ENCODE data around the gene NRAP.

Gene NRAP

DNA sequence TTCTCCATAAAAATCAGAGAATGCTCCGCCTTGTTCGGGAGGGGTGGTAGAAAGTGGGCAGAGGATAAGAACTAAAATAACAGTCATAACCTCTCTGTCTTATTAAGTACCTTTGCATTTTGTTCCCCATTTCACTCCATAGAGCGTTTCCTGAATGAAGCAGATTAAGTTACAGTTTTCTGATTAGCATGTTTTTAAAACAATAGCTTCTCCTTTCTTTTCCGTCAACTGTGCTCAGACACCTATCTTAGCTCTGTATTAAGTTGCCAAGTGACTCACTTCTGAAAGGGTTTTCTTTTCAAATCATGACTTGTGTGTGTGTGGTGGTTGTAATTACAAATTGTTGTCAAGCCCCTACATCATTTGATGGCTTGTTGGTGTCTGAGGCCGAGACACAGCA, 109.6 kb downstream of the NRAP start:
- TF ChIP-seq ZFX (IDR thresholded peaks at IDR 0.05; ENCODE audit: borderline replicate concordance): no peak
- TF ChIP-seq, protein P1, sequence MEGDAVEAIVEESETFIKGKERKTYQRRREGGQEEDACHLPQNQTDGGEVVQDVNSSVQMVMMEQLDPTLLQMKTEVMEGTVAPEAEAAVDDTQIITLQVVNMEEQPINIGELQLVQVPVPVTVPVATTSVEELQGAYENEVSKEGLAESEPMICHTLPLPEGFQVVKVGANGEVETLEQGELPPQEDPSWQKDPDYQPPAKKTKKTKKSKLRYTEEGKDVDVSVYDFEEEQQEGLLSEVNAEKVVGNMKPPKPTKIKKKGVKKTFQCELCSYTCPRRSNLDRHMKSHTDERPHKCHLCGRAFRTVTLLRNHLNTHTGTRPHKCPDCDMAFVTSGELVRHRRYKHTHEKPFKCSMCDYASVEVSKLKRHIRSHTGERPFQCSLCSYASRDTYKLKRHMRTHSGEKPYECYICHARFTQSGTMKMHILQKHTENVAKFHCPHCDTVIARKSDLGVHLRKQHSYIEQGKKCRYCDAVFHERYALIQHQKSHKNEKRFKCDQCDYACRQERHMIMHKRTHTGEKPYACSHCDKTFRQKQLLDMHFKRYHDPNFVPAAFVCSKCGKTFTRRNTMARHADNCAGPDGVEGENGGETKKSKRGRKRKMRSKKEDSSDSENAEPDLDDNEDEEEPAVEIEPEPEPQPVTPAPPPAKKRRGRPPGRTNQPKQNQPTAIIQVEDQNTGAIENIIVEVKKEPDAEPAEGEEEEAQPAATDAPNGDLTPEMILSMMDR (IDR thresholded peaks at IDR 0.05): no peak
- H3K27ac ChIP-seq: peak overlapping the region; percentile 89

DNA sequence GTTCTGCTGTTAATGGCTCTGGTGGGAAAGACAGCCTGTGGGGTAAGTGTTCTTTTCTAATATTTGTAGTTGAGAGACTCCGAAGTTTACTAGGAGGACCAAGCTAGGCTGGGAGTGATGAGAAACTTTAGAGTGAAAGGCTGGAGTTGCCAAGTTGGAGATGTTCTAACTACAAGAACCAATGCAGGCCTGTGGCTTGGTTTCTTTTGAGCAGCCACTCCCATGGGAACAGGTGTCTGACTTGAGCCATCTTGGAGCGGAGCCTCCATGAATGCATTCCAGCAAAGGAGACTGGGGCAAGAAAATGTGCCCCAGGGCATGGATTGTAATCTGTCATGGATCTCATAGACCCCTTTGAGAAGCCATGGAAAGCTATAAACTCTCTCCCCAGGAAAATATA, 110.7 kb downstream of the NRAP start:
- H3K27ac ChIP-seq: peak overlapping the region; percentile 89
- TF ChIP-seq, protein P1 (IDR thresholded peaks at IDR 0.05): no peak
- no peak for TF ChIP-seq ZFX (IDR thresholded peaks at IDR 0.05; ENCODE audit: borderline replicate concordance)

GRCh38 chr10:113552701-113553100, 111.1 kb downstream of the NRAP start, which contains the start of gene HABP2:
Gene HABP2, plus strand, starts transcription at chr10:113553053. Its CDS starts 69 bp downstream, at chr10:113553122.
- H3K27ac ChIP-seq: peak within 1 kb of the TSS; percentile 89
- no peak for TF ChIP-seq ZFX (IDR thresholded peaks at IDR 0.05; ENCODE audit: borderline replicate concordance)
- TF ChIP-seq, protein P1 (IDR thresholded peaks at IDR 0.05): no peak

- H3K27ac ChIP-seq: peak overlapping the region; percentile 89
- TF ChIP-seq, protein P1 (IDR thresholded peaks at IDR 0.05): no peak
- TF ChIP-seq ZFX (IDR thresholded peaks at IDR 0.05; ENCODE audit: borderline replicate concordance): no peak
Observed at GRCh38 chr10:113552014-113552413, 111.8 kb downstream of the NRAP start.

GRCh38 chr10:113550365-113550764, 113.5 kb downstream of the NRAP start:
- TF ChIP-seq, protein P1 (IDR thresholded peaks at IDR 0.05): no peak
- no peak for TF ChIP-seq ZFX (IDR thresholded peaks at IDR 0.05; ENCODE audit: borderline replicate concordance)
- peak overlapping the region; percentile 30; the same call in 1 of the 2 replicates for H3K27ac ChIP-seq

DNA sequence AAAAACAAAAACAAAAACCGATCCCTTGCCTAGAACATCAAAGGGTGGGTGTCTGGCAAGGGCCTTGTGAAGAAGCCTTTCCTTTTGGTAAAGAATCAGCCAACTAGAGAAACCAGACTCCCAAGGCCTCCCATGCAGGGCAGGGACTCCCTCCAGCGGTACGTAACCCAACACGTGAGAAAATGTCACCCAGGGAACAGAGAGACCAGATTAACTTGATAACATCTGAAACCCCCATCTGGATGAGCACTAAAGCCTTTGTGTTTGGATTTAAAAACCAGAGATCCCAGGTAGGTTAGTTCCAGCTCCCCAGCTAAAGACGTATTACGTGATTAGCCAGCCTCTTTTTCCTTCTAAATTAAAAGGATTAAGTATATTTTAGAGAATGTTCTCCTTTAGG, 114.0 kb downstream of the NRAP start:
- TF ChIP-seq, protein P1 (IDR thresholded peaks at IDR 0.05): no peak
- no peak for TF ChIP-seq ZFX (IDR thresholded peaks at IDR 0.05; ENCODE audit: borderline replicate concordance)
- peak overlapping the region; percentile 30; the same call in 1 of the 2 replicates for H3K27ac ChIP-seq

DNA sequence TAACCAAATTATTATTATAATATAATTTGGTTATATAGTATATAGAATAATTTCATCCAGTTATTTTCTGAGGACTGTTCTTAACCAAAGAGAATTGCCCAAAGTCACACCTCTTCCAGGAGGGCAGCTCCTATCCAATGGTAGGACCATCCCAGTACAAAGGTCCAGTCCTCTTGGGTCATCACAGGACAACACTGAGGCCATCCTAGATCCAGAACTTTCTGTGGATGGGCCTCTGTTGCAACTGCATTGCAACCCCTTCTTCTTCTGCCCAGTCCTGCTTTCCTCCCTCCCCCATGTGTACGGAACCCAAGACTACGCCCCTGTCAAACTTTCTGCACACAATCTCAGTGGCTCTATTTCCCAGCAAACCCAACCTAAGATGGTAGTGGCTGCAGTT, 116.4 kb downstream of the NRAP start:
- TF ChIP-seq, protein P1 (IDR thresholded peaks at IDR 0.05): no peak
- no peak for TF ChIP-seq ZFX (IDR thresholded peaks at IDR 0.05; ENCODE audit: borderline replicate concordance)
- no peak overlapping the region for H3K27ac ChIP-seq

Data from 22Rv1 (cell line).